GM18951 (cell line): ENCODE results near the gene NXF1.
"Not testable (repeated sequence)": the region's sequence is repeated elsewhere in the genome, so short reads cannot be mapped to it uniquely, and the experiment has no call there.

Source experiments
- POLR2A ChIP-seq: IDR thresholded peaks from 4 replicates; pipeline ENCODE4 v1.6.1; 2011; ENCODE audit warnings: mild to moderate bottlenecking; ENCODE audit not compliant: insufficient read length, insufficient read depth; ENCODE audit errors: extremely low read depth
- in situ Hi-C: fragments of 300-500 bp; cut with MboI; formaldehyde crosslinking; loops from one replicate; pipeline ENCODE4 v1.12.0; 2022; ENCODE audit warnings: low sequenced_read_pairs, mixed read lengths, inconsistent platforms; ENCODE audit not compliant: unreplicated experiment

Gene NXF1

DNA sequence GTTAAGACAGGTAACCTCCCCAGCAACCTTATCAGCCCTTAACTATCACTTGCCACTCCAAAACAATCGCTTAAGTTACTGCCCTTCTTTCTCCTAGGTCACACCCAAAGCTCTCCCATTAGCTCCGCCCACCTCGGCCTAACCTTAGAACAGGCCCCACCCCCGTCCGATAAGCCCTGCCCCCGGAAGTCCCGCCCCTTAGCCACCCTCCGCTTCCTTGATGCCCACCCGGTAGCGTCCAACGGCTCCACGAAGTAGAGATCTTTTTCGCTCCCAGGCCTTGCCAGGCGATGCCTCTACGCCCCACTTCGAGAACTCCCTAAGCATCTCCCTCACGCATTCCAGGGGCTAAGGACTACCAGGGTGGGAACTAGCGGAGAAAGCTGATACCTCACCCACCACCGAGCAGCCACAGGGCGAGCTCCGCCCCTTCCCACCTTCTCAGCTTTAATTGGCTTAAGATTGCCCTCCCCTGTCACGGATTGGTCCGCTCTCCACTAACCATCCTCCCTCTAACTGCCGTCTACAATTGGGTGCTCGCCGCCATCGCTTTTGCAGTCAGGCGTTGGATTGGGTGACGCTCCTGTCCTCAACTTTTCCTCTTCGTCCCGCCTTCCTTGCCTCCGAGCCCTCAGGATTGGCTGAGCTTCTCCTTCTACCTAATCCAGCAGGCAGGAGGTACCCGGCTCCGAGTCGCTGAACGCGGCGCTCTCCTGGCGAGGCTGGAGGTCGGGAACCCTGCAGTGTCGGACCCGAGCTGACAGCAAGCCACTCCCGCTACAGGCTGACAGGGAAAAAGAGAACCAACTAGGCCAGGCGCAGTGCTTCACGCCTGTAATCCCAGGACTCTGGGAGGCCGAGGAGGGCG, 51.3 kb downstream of the NXF1 start, which contains the start of gene ZBTB3:
Gene ZBTB3, minus strand, starts transcription at position 425 of the 868 bp plus-strand sequence. CDS start 496 bp downstream, outside the sequence.
- TF ChIP-seq POLR2A: peak; percentile 86
- in situ Hi-C loops: no loop called here

DNA sequence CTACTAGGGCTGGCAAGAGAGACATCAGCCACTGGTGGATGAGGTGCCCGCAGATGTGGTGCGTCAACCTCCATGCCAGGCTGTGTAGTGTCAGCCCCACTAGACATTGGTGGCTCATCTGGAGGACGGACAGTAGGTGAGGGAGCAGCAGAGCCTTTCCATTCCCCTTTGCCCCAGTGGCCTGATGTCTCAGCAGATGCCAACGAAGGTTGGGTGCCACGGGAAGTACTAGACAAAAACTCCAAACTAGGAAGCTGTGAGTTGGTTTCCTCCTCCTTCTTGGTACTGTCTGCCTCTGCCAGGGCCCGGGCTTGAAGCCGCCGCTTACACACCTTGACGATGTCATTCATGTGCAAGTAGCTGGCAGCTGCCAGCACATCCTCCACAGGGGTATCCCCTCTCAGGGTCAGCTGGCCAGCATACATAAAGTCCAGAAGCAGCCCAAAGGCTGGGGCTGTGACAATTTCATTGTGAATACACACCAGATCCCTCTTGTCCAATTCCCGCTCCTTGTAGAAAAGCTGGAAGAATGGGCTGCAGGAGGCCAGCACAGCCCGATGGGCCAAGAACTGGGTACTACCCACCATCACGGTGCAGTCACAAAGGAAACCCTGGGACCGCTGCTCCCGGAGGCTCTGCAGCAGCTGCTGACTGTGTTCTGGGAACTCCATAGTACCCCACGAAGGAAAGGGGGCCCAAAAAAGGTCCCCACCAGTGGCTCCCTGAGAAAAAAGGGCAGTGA, 52.1 kb downstream of the NXF1 start:
- no peak for TF ChIP-seq POLR2A
- in situ Hi-C loops: no loop called here

DNA sequence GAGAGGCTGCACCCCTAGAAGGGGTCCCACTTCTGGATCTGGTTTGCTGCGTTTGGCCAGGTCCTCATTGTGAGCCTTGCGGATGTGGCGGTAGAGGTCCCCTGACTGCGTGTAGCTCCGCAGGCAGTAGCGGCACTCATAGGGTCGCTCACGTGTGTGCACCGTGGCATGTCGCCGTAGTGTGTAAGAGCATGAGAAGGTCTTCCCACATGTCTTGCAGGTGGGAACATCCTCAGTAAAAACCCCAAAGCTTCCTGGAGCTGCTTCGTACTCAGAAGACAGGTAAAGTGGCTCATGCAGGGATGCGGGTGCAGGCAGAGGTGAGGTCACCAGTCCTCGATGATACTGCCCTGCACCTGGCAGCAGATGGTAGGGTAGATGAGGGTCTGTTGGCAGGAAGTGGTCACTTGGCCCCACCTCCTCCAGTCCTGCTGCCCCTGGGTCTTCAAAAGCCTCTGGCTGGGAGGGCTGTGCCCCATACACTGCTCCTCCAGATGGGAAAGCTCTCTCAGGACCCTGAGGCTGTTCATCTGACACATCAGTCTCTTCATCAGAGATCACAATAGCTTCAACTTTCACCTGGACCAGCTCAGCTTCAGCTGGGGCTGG, 53.0 kb downstream of the NXF1 start:
- in situ Hi-C loops: no loop called here
- no peak for TF ChIP-seq POLR2A

DNA sequence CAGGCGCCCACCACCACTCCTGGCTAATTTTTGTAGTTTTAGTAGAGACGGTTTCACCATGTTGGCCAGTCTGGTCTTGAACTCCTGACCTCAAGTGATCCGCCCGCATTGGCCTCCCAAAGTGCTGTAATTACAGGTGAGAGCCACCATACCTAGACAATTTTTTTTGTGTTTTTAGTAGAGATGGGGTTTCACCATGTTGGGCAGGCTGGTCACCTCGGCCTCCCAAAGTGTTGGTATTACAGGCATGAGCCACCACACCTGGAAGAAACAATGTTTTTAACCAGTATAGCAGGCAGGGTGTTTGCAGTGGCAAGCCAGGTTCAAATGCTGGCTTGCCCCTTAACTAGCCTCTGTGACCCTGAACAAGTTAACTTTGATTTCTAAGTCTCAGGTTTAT, 55.3 kb downstream of the NXF1 start:
- in situ Hi-C loops: not testable (repeated sequence)

DNA sequence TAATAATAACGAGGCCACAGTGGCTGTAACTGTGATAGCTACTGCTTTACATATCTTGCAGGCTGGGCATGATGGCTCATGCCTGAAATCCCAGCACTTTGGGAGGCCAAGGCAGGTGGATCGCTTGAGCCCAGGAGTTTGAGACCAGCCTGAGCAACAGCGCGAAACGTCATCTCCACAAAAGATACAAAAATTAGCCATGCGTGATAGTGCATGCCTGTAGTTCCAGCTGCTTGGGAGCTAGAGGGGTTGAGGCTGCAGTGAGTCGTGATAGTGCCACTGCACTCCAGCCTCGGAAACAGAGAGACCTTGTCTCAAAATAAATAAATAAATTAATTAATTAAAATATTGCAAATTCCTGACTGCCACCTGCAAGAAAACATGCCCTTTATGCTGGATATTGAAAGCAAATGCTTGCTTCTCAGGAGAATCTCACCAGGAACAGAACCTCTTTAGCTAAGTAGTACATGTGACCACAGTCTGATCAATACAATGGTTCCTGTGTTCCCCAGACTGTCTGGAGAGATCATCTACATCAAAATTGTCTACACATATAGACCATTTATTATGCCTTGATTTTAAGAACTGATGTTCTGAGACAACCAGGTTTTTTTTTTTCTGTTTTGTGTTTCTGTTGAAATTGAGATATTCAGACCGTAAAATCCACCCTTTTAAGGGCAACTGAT, 57.6 kb downstream of the NXF1 start:
- in situ Hi-C loops: no loop called here
- no peak for TF ChIP-seq POLR2A
